Stomach (tissue), 9 donors: Measurements from ENCODE around the gene TATDN3. TPM values are rescaled to one million over a fixed set of nuclear protein-coding genes. Genes with fewer than 3 reads are reported as not detected.
"Not testable (repeated sequence)": the region's sequence is repeated elsewhere in the genome, so short reads cannot be mapped to it uniquely, and the experiment has no call there.

Experiments
- DNase-seq, 2 donors: peaks; one replicate each; pipeline versions ENCODE4 v3.0.0 to v3.0.0-alpha.2; 2013 to 2019
- H3K27ac ChIP-seq, 5 donors: fragments of 200-600 bp in 4 of 5; sonication (generic) in 4 of 5; one replicate each; pipeline ENCODE4 v1.5.1; 2013 to 2019; ENCODE audit warnings: mild to moderate bottlenecking in 1 of 5, moderate library complexity in 1 of 5
- H3K27me3 ChIP-seq, 3 donors: fragments of 200-600 bp; sonication (generic); one replicate each; pipeline ENCODE4 v1.5.1; 2017 to 2019; ENCODE audit warnings: mixed run types in 1 of 3
- H3K36me3 ChIP-seq, 4 donors: fragments of 200-600 bp; sonication (generic); 1 replicate in 3 of 4; 2 replicates in 1 of 4; pipeline ENCODE4 v1.5.1; 2016 to 2019
- H3K4me1 ChIP-seq, 4 donors: fragments of 200-600 bp; sonication (generic); one replicate each; pipeline ENCODE4 v1.5.1; 2016 to 2019
- H3K4me3 ChIP-seq, 4 donors: fragments of 200-600 bp; sonication (generic) in 3 of 4; one replicate each; pipeline ENCODE4 v1.5.1; 2016 to 2019; ENCODE audit warnings: mild to moderate bottlenecking in 1 of 4
- H3K9me3 ChIP-seq, 4 donors: fragments of 200-600 bp; sonication (generic); one replicate each; pipeline ENCODE4 v1.5.1; 2016 to 2019
- CTCF ChIP-seq, 7 experiments: fragments of 450-650 bp in 4 of 7; fragments of 200-600 bp in 3 of 7; sonication (generic) in 3 of 7; IDR thresholded peaks; one replicate each; pipeline ENCODE4 v1.5.1; 2016 to 2019; ENCODE audit warnings: antibody characterized with exemption in 7 of 7, control low read depth in 2 of 7, mild to moderate bottlenecking in 1 of 7
- EP300 ChIP-seq: sonication (generic); formaldehyde crosslinking; IDR thresholded peaks from one replicate; pipeline ENCODE4 v1.6.1; 2017; ENCODE audit warnings: antibody characterized with exemption
- POLR2A ChIP-seq, 4 donors: fragments of 450-650 bp; IDR thresholded peaks; one replicate each; pipeline ENCODE4 v1.6.1; 2016; ENCODE audit warnings: antibody characterized with exemption in 4 of 4, control low read depth in 2 of 4, mild to moderate bottlenecking in 1 of 4, moderate library complexity in 1 of 4
- POLR2AphosphoS5 ChIP-seq, 3 donors: sonication (generic); formaldehyde crosslinking; IDR thresholded peaks; one replicate each; pipeline ENCODE4 v1.6.1; 2016; ENCODE audit warnings: antibody characterized with exemption in 3 of 3
- WGBS, 5 donors: extraction: QIAGEN DNeasy Blood & Tissue Kit in 3 of 5; methylation state at CpG; one replicate each; pipeline versions ENCODE4 v1.1.5 to v1.1.7; 2013 to 2018; 5-methylcytosine and 5-hydroxymethylcytosine counted together
- intact Hi-C: fragments of 100-400 bp; cut with DNase I; formaldehyde crosslinking; loops from one replicate; pipeline ENCODE4 v1.15.1; 2023; ENCODE audit warnings: low total_unique reads
- polyA plus RNA-seq, 3 donors: library from polyadenylated mRNA; stranded (reverse); fragments of 200-250 nt; gene quantifications; one replicate each; pipeline ENCODE4 v1.2.3, GENCODE V29; 2013
- total RNA-seq, 5 donors: library from RNA; depleted of rRNA; stranded (reverse); fragments of >200 nt; gene quantifications; one replicate each; pipeline versions ENCODE4 v1.1.0 to v1.2.3, GENCODE V29; 2014 to 2016
- donor health status: healthy with polysubstance abuse.
- donor health status: Bipolar disorder and iron deficiency.
- donor health status: healthy.

TATDN3 gene
- total and polyA plus RNA-seq, 8 donors, result 2.6 to 52.2 (median 10.2) TPM

- Histone ChIP-seq H3K9me3 (no peaks in the 10 kb centered on the region), H3K27me3 (no peaks in the 10 kb centered on the region), H3K4me1 (peaks cover 20 to 65% (median 37%) of the 10 kb centered on the region in 4 donors), H3K4me3 (peak overlapping the region; percentile 86 to 98 (median 92)), H3K36me3 (peaks cover 0 to 1% (median under 1%) of the 10 kb centered on the region in 4 donors), H3K27ac (peak overlapping the region; percentile 87 to 95 (median 93))
- intact Hi-C loops, result no loop called here
- 3 to 6% (median 4%) methylated on average over 15 to 54 of the region's 54 CpGs for WGBS, 5 donors
- no peak for TF ChIP-seq POLR2AphosphoS5 (IDR thresholded peaks at IDR 0.05)
- TF ChIP-seq POLR2A (IDR thresholded peaks at IDR 0.05), result no peak
- TF ChIP-seq CTCF (IDR thresholded peaks at IDR 0.05), result no peak
- no peak for TF ChIP-seq EP300
- peak; percentile 28 to 67 for DNase-seq
Observed at GRCh38 chr1:212858461-212859265, 67.0 kb downstream of the TATDN3 start.

DNA sequence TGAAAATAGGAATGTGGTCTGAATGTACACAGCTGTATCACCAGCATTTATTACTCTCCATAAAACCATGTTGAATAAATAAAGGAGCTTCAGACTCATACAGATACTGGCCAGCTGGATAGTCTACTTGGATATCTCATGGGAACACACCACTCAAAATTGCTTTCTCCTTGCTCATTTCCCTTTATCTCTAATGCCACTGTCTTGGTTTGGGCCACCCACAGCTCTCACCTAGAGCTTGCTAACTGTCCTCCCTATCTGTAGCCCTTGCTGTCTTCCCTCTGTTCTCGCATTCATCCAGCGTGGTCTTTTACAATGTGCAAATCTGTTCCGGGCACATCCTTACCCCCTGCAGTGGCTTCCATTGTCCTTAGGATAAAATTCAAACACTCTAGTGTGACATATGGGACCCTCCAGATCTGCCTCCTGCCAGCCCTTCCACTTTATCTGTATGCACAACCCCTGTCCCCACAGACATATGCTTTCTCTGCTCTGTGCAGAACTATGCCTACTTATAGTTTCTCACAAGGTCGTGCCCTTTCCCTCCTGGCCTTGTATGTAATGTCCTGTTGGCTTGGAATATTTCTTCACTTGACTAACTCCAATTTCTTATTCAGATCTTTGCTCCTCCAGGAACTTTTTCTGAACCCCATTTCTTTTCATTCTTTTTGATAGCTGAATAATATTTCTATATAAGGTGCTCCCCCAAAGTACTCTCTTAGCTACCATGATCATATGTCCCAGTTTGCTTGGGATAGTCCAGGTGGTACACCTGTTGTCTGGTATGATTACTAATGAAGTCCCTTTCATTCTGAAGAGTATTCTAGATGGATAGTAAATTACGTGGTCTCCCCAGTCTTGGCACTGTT, 69.3 kb downstream of the TATDN3 start:
- peaks cover 20 to 71% (median 37%) of the 10 kb centered on the region in 4 donors for H3K4me1 ChIP-seq
- intact Hi-C loops, result no loop called here
- TF ChIP-seq EP300, result no peak
- TF ChIP-seq CTCF (IDR thresholded peaks at IDR 0.05), result no peak
- TF ChIP-seq POLR2AphosphoS5 (IDR thresholded peaks at IDR 0.05), result no peak
- no peak for TF ChIP-seq POLR2A (IDR thresholded peaks at IDR 0.05)
- H3K9me3 ChIP-seq, result no peaks in the 10 kb centered on the region
- 69 to 78% (median 76%) methylated on average over 5 of the region's 5 CpGs for WGBS, 5 donors
- H3K4me3 ChIP-seq, result peak overlapping the region in 1 of 4 donors; percentile 3
- no peaks in the 10 kb centered on the region for H3K27me3 ChIP-seq
- peaks cover 0 to 15% (median 12%) of the 10 kb centered on the region in 4 donors for H3K36me3 ChIP-seq
- no peak overlapping the region for H3K27ac ChIP-seq
- DNase-seq, result peak in 1 of 2 donors; percentile 2

DNA sequence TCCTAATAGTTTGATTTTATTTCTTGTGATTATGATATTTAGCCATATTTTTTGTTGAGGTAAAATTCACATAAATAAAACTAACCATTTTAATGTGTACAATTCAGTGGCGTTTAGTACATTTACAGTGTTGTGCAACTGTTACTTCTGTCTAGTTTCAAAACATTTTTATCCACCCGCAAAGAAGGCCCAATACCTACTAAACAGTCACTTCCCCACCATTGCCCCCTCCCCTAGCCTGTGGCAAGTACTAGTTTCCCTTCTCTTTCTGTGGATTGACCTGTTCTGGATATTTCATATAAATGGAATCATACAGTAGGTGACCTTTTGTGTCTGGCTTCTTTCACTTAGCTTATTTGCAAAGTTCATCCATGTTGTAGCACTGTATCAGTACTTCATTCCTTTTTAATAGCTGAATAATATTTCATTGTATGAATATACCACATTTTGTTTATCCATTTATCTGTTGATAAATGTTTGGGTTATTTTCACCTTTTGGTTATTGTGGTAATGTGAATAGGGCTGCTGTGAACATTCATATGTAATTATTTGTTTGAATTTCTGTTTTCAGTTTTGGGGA, 70.5 kb downstream of the TATDN3 start:
- H3K9me3 ChIP-seq, result no peaks in the 10 kb centered on the region
- intact Hi-C loops, result no loop called here
- peaks cover 20 to 62% (median 31%) of the 10 kb centered on the region in 4 donors for H3K4me1 ChIP-seq
- no peaks in the 10 kb centered on the region for H3K27me3 ChIP-seq
- no peak overlapping the region for H3K4me3 ChIP-seq
- no peak overlapping the region for H3K27ac ChIP-seq
- peaks cover 0 to 15% (median 12%) of the 10 kb centered on the region in 4 donors for H3K36me3 ChIP-seq
- WGBS, 5 donors, result 88 to 97% (median 95%) methylated on average over 2 of the region's 2 CpGs
- TF ChIP-seq POLR2A (IDR thresholded peaks at IDR 0.05) (no peak), POLR2AphosphoS5 (IDR thresholded peaks at IDR 0.05) (no peak)
- peak in 1 of 2 donors; percentile 2 for DNase-seq

- H3K9me3 ChIP-seq, H3K4me3 ChIP-seq, H3K27ac ChIP-seq, DNase-seq, H3K27me3 ChIP-seq, intact Hi-C loops: not testable (repeated sequence)
- 84 to 92% (median 87%) methylated on average over 10 of the region's 10 CpGs for WGBS, 5 donors
- peaks cover 17 to 58% (median 29%) of the 10 kb centered on the region in 4 donors for H3K4me1 ChIP-seq
- H3K36me3 ChIP-seq, result peaks cover 0 to 21% (median 18%) of the 10 kb centered on the region in 4 donors
Observed at GRCh38 chr1:212863345-212863744, 71.7 kb downstream of the TATDN3 start.

- no peak overlapping the region for H3K4me3 ChIP-seq
- H3K27me3 ChIP-seq, result no peaks in the 10 kb centered on the region
- intact Hi-C loops, result no loop called here
- peaks cover 9 to 51% (median 23%) of the 10 kb centered on the region in 4 donors for H3K4me1 ChIP-seq
- DNase-seq, result no peak
- H3K27ac ChIP-seq, result no peak overlapping the region
- TF ChIP-seq CTCF (IDR thresholded peaks at IDR 0.05), result no peak
- no peak for TF ChIP-seq POLR2AphosphoS5 (IDR thresholded peaks at IDR 0.05)
- TF ChIP-seq EP300, result no peak
- no peak for TF ChIP-seq POLR2A (IDR thresholded peaks at IDR 0.05)
- 78 to 95% (median 90%) methylated on average over 4 of the region's 4 CpGs for WGBS, 5 donors
- peaks cover 0 to 27% (median 23%) of the 10 kb centered on the region in 4 donors for H3K36me3 ChIP-seq
- H3K9me3 ChIP-seq, result no peaks in the 10 kb centered on the region
Observed at GRCh38 chr1:212864201-212864600, 72.5 kb downstream of the TATDN3 start.
